Measurements from ENCODE around the gene HS6ST3. TPM values are rescaled to one million over a fixed set of nuclear protein-coding genes. Genes with fewer than 3 reads are reported as not detected.

HS6ST3 gene
- total RNA-seq, 1 donor from 2014 or later = 3.0 TPM

DNA sequence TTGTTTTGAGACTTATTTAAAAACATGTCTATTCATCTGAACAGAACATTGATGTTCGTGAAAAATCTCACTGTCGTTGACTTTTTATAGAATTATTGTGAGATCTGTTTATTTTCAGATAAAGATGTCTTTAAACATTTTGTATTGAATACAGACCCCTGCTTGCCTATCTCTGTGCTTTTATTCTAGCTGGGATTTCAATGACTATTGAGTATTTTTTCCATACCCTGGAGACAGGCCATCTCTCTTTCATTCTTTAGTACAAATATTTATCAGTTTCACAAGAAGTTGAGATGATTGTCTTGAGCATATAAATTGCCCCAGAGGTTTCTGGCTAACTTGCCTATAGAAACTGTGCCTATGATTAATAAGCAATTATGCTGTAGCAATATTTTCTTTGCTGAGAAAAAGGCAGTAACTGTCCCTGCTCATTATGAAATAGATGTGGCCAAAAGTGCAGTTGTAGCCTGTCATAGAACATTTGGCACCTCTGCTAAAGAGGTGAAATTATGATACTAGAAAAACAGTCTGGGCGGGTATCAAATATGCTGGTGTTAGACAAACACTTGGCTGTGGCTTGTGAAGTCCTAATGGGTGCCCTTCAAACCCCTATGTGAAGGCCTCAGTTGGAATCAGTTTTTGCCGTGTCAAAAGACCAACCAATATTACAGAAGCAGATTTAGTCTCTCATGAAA, 360.6 kb downstream of the HS6ST3 start:
- TF ChIP-seq CTCF (IDR thresholded peaks at IDR 0.05) = no peak
- no peaks in the 10 kb centered on the region for H3K27me3 ChIP-seq
- intact Hi-C loops (cut with DNase I) = no loop called here
- no peaks in the 10 kb centered on the region for H3K9me3 ChIP-seq
- no peak overlapping the region for H3K27ac ChIP-seq
- H3K36me3 ChIP-seq = no peaks in the 10 kb centered on the region
- no peaks in the 10 kb centered on the region for H3K4me1 ChIP-seq
- no peak for DNase-seq (ENCODE audit: low spot score in 2 of 2)
- H3K4me3 ChIP-seq = no peak overlapping the region

GRCh38 chr13:96454466-96454865, 364.6 kb downstream of the HS6ST3 start:
- TF ChIP-seq CTCF (IDR thresholded peaks at IDR 0.05) = no peak
- no peaks in the 10 kb centered on the region for H3K36me3 ChIP-seq
- intact Hi-C loops (cut with DNase I) = no loop called here
- no peak overlapping the region for H3K4me3 ChIP-seq
- no peak overlapping the region for H3K27ac ChIP-seq
- H3K9me3 ChIP-seq = no peaks in the 10 kb centered on the region
- no peaks in the 10 kb centered on the region for H3K4me1 ChIP-seq
- DNase-seq (ENCODE audit: low spot score in 2 of 2) = no peak
- H3K27me3 ChIP-seq = no peaks in the 10 kb centered on the region

DNA sequence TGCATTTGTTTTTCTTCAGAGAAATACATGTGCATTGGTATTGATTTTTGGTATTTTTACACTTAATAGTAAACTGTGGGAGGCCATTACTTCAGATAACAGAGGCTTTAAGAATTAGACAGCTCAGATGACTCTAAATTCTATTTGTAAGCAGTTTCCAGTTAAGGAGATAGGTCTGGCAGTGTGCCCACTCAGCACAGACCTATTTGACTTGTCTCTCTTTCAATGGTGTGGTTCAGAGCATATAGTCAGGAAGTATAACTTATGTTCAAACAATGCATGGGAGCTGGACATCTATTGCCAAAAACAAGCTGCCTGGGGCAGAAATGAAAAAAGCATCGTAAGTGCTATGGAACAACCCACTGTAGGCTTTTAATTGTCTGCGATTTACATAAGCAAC, 370.7 kb downstream of the HS6ST3 start:
- Histone ChIP-seq H3K4me1 (no peaks in the 10 kb centered on the region), H3K9me3 (no peaks in the 10 kb centered on the region), H3K36me3 (no peaks in the 10 kb centered on the region), H3K27ac (no peak overlapping the region), H3K4me3 (no peak overlapping the region), H3K27me3 (no peaks in the 10 kb centered on the region)
- no peak for TF ChIP-seq CTCF (IDR thresholded peaks at IDR 0.05)
- intact Hi-C loops (cut with DNase I) = no loop called here
- DNase-seq (ENCODE audit: low spot score in 2 of 2) = no peak

GRCh38 chr13:96473526-96474180, 383.7 kb downstream of the HS6ST3 start:
- Histone ChIP-seq H3K27ac (no peak overlapping the region), H3K9me3 (no peaks in the 10 kb centered on the region), H3K4me1 (no peaks in the 10 kb centered on the region), H3K27me3 (no peaks in the 10 kb centered on the region), H3K36me3 (no peaks in the 10 kb centered on the region), H3K4me3 (no peak overlapping the region)
- TF ChIP-seq CTCF (IDR thresholded peaks at IDR 0.05) = no peak
- intact Hi-C loops (cut with DNase I) = no loop called here
- no peak for DNase-seq (ENCODE audit: low spot score in 2 of 2)

DNA sequence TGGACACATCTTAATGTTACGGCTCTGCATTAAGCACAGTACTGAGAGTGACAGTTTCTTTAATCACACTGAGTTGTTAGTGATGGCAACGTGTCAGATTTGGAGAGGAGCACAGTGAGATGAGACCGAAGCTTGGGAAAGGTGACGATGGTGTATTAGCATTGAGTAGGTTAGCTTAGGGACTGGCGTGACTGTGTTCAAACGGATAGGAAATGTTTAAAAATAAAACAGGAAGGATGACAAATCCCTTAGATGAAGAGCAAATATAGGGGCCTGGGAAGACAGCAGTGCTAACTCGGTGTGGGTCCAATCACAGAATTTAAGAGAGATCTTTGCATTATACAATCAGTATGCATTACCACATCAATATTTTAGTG, 384.3 kb downstream of the HS6ST3 start:
- Histone ChIP-seq H3K4me1 (no peaks in the 10 kb centered on the region), H3K4me3 (no peak overlapping the region), H3K27ac (no peak overlapping the region), H3K36me3 (no peaks in the 10 kb centered on the region), H3K27me3 (no peaks in the 10 kb centered on the region), H3K9me3 (no peaks in the 10 kb centered on the region)
- no peak for TF ChIP-seq CTCF (IDR thresholded peaks at IDR 0.05)
- intact Hi-C loops (cut with DNase I) = no loop called here
- DNase-seq (ENCODE audit: low spot score in 2 of 2) = no peak
